ENCODE measurements around the gene PCDH9. TPM values are rescaled to one million over a fixed set of nuclear protein-coding genes. Genes with fewer than 3 reads are reported as not detected.

PCDH9 gene
- polyA plus RNA-seq, 1 of the 3 experiments (the other 2 are of a cell fraction), result 1.3 TPM

- TF ChIP-seq, protein P1, sequence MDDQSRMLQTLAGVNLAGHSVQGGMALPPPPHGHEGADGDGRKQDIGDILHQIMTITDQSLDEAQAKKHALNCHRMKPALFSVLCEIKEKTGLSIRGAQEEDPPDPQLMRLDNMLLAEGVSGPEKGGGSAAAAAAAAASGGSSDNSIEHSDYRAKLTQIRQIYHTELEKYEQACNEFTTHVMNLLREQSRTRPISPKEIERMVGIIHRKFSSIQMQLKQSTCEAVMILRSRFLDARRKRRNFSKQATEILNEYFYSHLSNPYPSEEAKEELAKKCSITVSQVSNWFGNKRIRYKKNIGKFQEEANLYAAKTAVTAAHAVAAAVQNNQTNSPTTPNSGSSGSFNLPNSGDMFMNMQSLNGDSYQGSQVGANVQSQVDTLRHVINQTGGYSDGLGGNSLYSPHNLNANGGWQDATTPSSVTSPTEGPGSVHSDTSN (IDR thresholded peaks at IDR 0.05), result 0 out of 2 replicates have a peak, but pooled peaks have one; percentile 23
- TF ChIP-seq POLR2AphosphoS5 (IDR thresholded peaks at IDR 0.05; ENCODE audit: low read depth, low read length), result no peak; the same call in 1 of the 2 replicates
- TF ChIP-seq, protein P2, sequence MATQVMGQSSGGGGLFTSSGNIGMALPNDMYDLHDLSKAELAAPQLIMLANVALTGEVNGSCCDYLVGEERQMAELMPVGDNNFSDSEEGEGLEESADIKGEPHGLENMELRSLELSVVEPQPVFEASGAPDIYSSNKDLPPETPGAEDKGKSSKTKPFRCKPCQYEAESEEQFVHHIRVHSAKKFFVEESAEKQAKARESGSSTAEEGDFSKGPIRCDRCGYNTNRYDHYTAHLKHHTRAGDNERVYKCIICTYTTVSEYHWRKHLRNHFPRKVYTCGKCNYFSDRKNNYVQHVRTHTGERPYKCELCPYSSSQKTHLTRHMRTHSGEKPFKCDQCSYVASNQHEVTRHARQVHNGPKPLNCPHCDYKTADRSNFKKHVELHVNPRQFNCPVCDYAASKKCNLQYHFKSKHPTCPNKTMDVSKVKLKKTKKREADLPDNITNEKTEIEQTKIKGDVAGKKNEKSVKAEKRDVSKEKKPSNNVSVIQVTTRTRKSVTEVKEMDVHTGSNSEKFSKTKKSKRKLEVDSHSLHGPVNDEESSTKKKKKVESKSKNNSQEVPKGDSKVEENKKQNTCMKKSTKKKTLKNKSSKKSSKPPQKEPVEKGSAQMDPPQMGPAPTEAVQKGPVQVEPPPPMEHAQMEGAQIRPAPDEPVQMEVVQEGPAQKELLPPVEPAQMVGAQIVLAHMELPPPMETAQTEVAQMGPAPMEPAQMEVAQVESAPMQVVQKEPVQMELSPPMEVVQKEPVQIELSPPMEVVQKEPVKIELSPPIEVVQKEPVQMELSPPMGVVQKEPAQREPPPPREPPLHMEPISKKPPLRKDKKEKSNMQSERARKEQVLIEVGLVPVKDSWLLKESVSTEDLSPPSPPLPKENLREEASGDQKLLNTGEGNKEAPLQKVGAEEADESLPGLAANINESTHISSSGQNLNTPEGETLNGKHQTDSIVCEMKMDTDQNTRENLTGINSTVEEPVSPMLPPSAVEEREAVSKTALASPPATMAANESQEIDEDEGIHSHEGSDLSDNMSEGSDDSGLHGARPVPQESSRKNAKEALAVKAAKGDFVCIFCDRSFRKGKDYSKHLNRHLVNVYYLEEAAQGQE (IDR thresholded peaks at IDR 0.05; ENCODE audit: low read depth, low read length), result no peak
- peak in 1 of 2 experiments; percentile 52; a peak in 1 of 4 replicates for TF ChIP-seq EP300 (IDR thresholded peaks at IDR 0.05; ENCODE audit: borderline replicate concordance in 1 of 2, low read depth in 1 of 2, low read length in 1 of 2)
- TF ChIP-seq TEAD4 (IDR thresholded peaks at IDR 0.05; ENCODE audit: borderline replicate concordance, insufficient read depth), result no peak
- no peak for TF ChIP-seq TAF1 (IDR thresholded peaks at IDR 0.05; ENCODE audit: borderline replicate concordance, low read depth, low read length)
- TF ChIP-seq FOXJ3 (CRISPR knock-in tag; IDR thresholded peaks at IDR 0.05), result no peak
Measured at GRCh38 chr13:66659701-66660467, 570.3 kb downstream of the PCDH9 start (continued).

DNA sequence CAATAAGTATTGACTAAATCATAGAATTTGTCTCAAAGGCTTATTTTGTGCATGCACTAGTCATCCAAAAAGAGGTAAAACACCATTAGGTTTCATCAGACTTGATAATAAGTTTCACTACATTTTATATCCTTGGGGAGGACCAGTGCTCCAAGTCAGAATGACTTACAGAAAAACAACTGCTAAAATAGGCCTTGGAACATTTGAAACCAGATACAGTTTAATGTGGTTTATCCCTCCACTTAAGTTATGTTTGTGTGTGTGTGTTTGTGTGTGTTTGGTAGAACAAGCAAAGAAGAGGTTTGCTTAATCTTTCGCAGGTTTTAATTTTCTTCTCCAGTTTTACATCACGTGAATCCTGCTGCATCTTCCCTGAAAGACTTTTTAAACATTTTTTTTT lies 570.9 kb downstream of the PCDH9 start:
- H3K36me3 ChIP-seq (replicated peaks in 1 of 2; ENCODE audit: control insufficient read depth in 1 of 2, insufficient read depth in 2 of 2, low read length in 1 of 2), result no peaks in the 10 kb centered on the region
- no peaks in the 10 kb centered on the region for H3K9me3 ChIP-seq
- CTCF ChIA-PET, result interaction anchor here (0.5 to 1.0 kb wide), 2 partner anchors 14 to 137 kb away, joined by 3 read pairs; no protein-coding TSS in a partner anchor
- H4K20me1 ChIP-seq (ENCODE audit: insufficient read depth), result no peaks in the 10 kb centered on the region
- H3F3A ChIP-seq (replicated peaks; ENCODE audit: insufficient read depth), result peaks cover 33% of the 10 kb centered on the region
- H3K9me2 ChIP-seq, result no peaks in the 10 kb centered on the region
- H3K4me1 ChIP-seq (ENCODE audit: control insufficient read depth in 1 of 2, insufficient read depth in 2 of 2, low read depth in 1 of 2, low read length in 1 of 2), result peaks cover 3 to 33% of the 10 kb centered on the region in 2 experiments; a peak in 3 of 4 replicates
- TF ChIP-seq EP300 (IDR thresholded peaks at IDR 0.05; ENCODE audit: borderline replicate concordance in 1 of 2, low read depth in 1 of 2, low read length in 1 of 2) (no peak), SIN3A (IDR thresholded peaks at IDR 0.05; ENCODE audit: borderline replicate concordance, low read depth, low read length) (no peak), GATA2 (CRISPR knock-in tag; IDR thresholded peaks at IDR 0.05) (no peak), USF1 (IDR thresholded peaks at IDR 0.05; ENCODE audit: borderline replicate concordance, low read depth) (no peak), RFX5 (IDR thresholded peaks at IDR 0.05; ENCODE audit: low read length) (no peak)
- DNase-seq, result no peak
- H3K79me2 ChIP-seq (ENCODE audit: insufficient read depth), result no peaks in the 10 kb centered on the region
- H2AFZ ChIP-seq (ENCODE audit: low read depth), result no peak overlapping the region
- peak overlapping the region; percentile 69; the same call in 1 of the 2 replicates for H3K4me2 ChIP-seq
- H3K27ac ChIP-seq (ENCODE audit: low read depth in 2 of 2, low read length in 1 of 2), result peak overlapping the region in 1 of 2 experiments; percentile 85; a peak in 2 of 4 replicates
- 84% methylated on average over 2 of the region's 2 CpGs for WGBS (ENCODE audit: low lambda C conversion rate)
- no peaks in the 10 kb centered on the region for H3K27me3 ChIP-seq (ENCODE audit: insufficient read depth)
- peak overlapping the region; percentile 50; the same call in 1 of the 2 replicates for H3K9ac ChIP-seq
- H3K4me3 ChIP-seq (ENCODE audit: low read depth in 2 of 2, low read length in 1 of 2), result no peak overlapping the region
- POLR2A ChIA-PET, result interaction anchor here (0.6 kb wide), 1 partner anchor 121 kb away, joined by 6 read pairs; no protein-coding TSS in a partner anchor

Data from SK-N-SH (cell line).